HepG2 (cell line): ENCODE data around the gene RBM6. TPM values are rescaled to one million over a fixed set of nuclear protein-coding genes. Genes with fewer than 3 reads are reported as not detected.

Source experiments
- ATAC-seq: fragments of 200-7000 bp; cut with Tn5 transposase; 3 replicates; pipeline ENCODE4 v1.9.1; 2020; ENCODE audit warnings: mild to moderate bottlenecking, moderate library complexity
- BruUV-seq: library from RNA; stranded (reverse); fragments of 400-500 nt; replicated peaks from 2 replicates; lab custom pipeline; 2021; lab: Mats Ljungman, UMichigan
- CTCF ChIA-PET: fragments of 300-600 bp; formaldehyde crosslinking; extraction: SDS; loops from one replicate; lab custom pipeline; 2021; ENCODE audit warnings: low total read pairs, inconsistent platforms, low intra/inter-chr PET ratio; lab: Yijun Ruan, JAX
- POLR2A ChIA-PET: fragments of 350-600 bp; sonication (Branson Sonifier 250); formaldehyde crosslinking; loops from one replicate; lab custom pipeline; 2020; ENCODE audit warnings: antibody characterized with exemption, inconsistent platforms; lab: Yijun Ruan, JAX
- DNase-seq: peaks from one replicate; pipeline ENCODE4 v3.0.0-alpha.2; 2015; ENCODE audit warnings: low spot score
- FAIRE-seq: peaks from 3 replicates; lab custom pipeline; 2011; peaks lifted over from hg19 to GRCh38; lab: Jason Lieb, UNC
- H2AFZ ChIP-seq: one replicate; pipeline ENCODE4 v1.6.1; 2011; ENCODE audit warnings: low read length, inconsistent platforms
- H3K27ac ChIP-seq: fragments of 300-600 bp; 3 replicates; pipeline ENCODE4 v1.8.0; 2011; ENCODE audit warnings: mixed run types, mild to moderate bottlenecking, mixed read lengths, low read length, inconsistent platforms; ENCODE audit not compliant: insufficient read depth; ENCODE audit errors: extremely low read length
- H3K27me3 ChIP-seq, 2 experiments: fragments of 200-600 bp in 1 of 2; 2 replicates in 1 of 2; 3 replicates in 1 of 2; pipeline versions ENCODE4 v1.6.0 to v1.8.0; 2011; ENCODE audit warnings: low read length in 2 of 2, mild to moderate bottlenecking in 2 of 2, moderate library complexity in 2 of 2, inconsistent platforms in 1 of 2; ENCODE audit not compliant: insufficient read depth in 2 of 2, control insufficient read depth in 1 of 2
- H3K36me3 ChIP-seq, 2 experiments: fragments of 200-600 bp in 1 of 2; replicated peaks in 1 of 2; 2 replicates in 1 of 2; 3 replicates in 1 of 2; pipeline versions ENCODE4 v1.5.1 to v1.8.0; 2011; ENCODE audit warnings: low read length in 2 of 2, inconsistent platforms in 1 of 2; ENCODE audit not compliant: insufficient read depth in 2 of 2, control insufficient read depth in 1 of 2
- H3K4me1 ChIP-seq: 2 replicates; pipeline ENCODE4 v1.5.1; 2012; ENCODE audit warnings: low read length, inconsistent platforms; ENCODE audit not compliant: insufficient read depth
- H3K4me2 ChIP-seq: 2 replicates; pipeline ENCODE4 v1.6.0; 2011; ENCODE audit warnings: low read depth, low read length, inconsistent platforms
- H3K4me3 ChIP-seq, 3 experiments: fragments of 200-600 bp in 1 of 3; sonication (generic), shearing (Covaris generic) in 1 of 3; replicated peaks in 1 of 3; 2 replicates each; pipeline ENCODE4 v1.5.1; 2011 to 2016; ENCODE audit warnings: low read length in 3 of 3, inconsistent platforms in 2 of 3, low read depth in 2 of 3, mild to moderate bottlenecking in 2 of 3, control low read depth in 1 of 3, mixed read lengths in 1 of 3; ENCODE audit not compliant: insufficient read depth in 1 of 3
- H3K79me2 ChIP-seq: one replicate; pipeline ENCODE4 v1.6.1; 2011; ENCODE audit warnings: low read length, inconsistent platforms; ENCODE audit not compliant: insufficient read depth
- H3K9ac ChIP-seq: 2 replicates; pipeline ENCODE4 v1.6.0; 2011; ENCODE audit warnings: mild to moderate bottlenecking, low read depth, low read length, inconsistent platforms; ENCODE audit not compliant: insufficient read depth
- H3K9me3 ChIP-seq: 2 replicates; pipeline ENCODE4 v1.5.1; 2012; ENCODE audit warnings: mild to moderate bottlenecking, low read length
- H4K20me1 ChIP-seq: 2 replicates; pipeline ENCODE4 v1.6.0; 2011; ENCODE audit warnings: inconsistent platforms, mild to moderate bottlenecking, low read length, moderate library complexity; ENCODE audit not compliant: insufficient read depth
- HDAC2 ChIP-seq: sonication (generic); formaldehyde crosslinking; IDR thresholded peaks from 2 replicates; pipeline ENCODE4 v1.4.0; 2020; ENCODE audit warnings: missing genetic modification reagents
- MAFK ChIP-seq, 2 experiments: IDR thresholded peaks in 1 of 2; conservative IDR thresholded peaks in 1 of 2; 2 replicates each; pipeline ENCODE4 v1.6.1; 2011; ENCODE audit warnings: improper control_type of control experiment in 2 of 2, low read length in 2 of 2
- PCBP1 ChIP-seq: fragments of 200-400 bp; formaldehyde crosslinking; IDR thresholded peaks from 2 replicates; pipeline ENCODE4 v1.6.1; 2017; ENCODE audit warnings: mild to moderate bottlenecking, low read depth, low read length, borderline replicate concordance
- STAT6 ChIP-seq: sonication (generic); formaldehyde crosslinking; IDR thresholded peaks from 2 replicates; pipeline ENCODE4 v1.4.0; 2020; ENCODE audit warnings: missing genetic modification reagents, mild to moderate bottlenecking, borderline replicate concordance
- ZNF274 ChIP-seq: sonication (generic); formaldehyde crosslinking; IDR thresholded peaks from 2 replicates; pipeline ENCODE4 v1.5.1; 2020; ENCODE audit warnings: mild to moderate bottlenecking, missing genetic modification reagents
- ZNF317 ChIP-seq: sonication (generic); formaldehyde crosslinking; IDR thresholded peaks from 2 replicates; pipeline ENCODE4 v1.5.0; 2020; ENCODE audit warnings: mild to moderate bottlenecking, missing genetic modification reagents
- ZNF776 ChIP-seq: sonication (generic); formaldehyde crosslinking; IDR thresholded peaks from 2 replicates; pipeline ENCODE4 v1.4.0; 2020; ENCODE audit warnings: mild to moderate bottlenecking, missing genetic modification reagents
- WGBS: methylation state at CpG from one replicate; pipeline ENCODE4 v1.1.6; 2017; ENCODE audit warnings: low lambda C conversion rate; 5-methylcytosine and 5-hydroxymethylcytosine counted together
- in situ Hi-C: cut with HindIII; loops from 2 replicates; pipeline ENCODE4 v1.10.0; 2017; ENCODE audit warnings: low pct_unique_long_range_greater_than_20kb; ENCODE audit not compliant: extremely low pct_ligation_motif_present
- intact Hi-C: fragments of 100-400 bp; cut with micrococcal nuclease; formaldehyde crosslinking; loops from one replicate; pipeline ENCODE4 v1.10.0; 2022; ENCODE audit not compliant: unreplicated experiment
- polyA plus RNA-seq, 8 experiments: library from polyadenylated mRNA; depleted of rRNA in 3 of 8; stranded (reverse) in 7 of 8; unstranded in 1 of 8; fragments of >200 nt; fragmentation: Illumina TruSeq in 4 of 8; extraction: Trizol in 4 of 8; gene quantifications; 2 replicates each; pipeline versions ENCODE4 v1.2.1 to v1.2.3, GENCODE V29; 2011 to 2016; ENCODE audit warnings: low read depth in 4 of 8, missing spikeins in 1 of 8, mixed read lengths in 1 of 8; ENCODE audit not compliant: insufficient read depth in 1 of 8
- total RNA-seq, 5 experiments: library from RNA; depleted of rRNA; stranded (reverse); fragments of >200 nt; fragmentation: Illumina TruSeq; extraction: Trizol; gene quantifications; 2 replicates each; pipeline ENCODE4 v1.2.3, GENCODE V29; 2016; ENCODE audit warnings: low read depth in 1 of 5

RBM6 gene
- total and polyA plus RNA-seq, 2 of the 13 experiments (the other 11 are each of a cell fraction or from before 2014, with no cell fraction given) = 72.7 to 86.1 TPM

DNA sequence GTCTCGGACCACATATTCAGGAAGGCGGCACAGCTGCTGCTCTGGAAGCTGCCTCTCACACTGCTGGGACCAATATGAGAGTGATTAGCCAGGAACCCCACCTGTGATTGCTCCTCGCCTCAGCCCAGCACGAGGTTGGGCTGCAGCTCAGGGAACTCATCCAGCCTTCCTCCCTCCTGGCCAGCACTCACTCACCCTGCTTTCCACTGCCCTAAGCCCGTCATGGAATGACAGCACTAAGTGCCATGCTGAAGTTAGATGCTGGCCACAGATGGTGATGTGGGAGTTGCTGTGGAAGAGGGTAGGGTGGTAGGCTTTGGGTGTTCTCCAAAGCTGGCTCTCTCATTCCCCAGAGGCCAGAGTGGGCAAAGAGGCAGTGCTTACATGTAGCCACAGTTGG lies 43.6 kb upstream of the RBM6 start:
- no peak for ATAC-seq
- no peak overlapping the region for H3K27ac ChIP-seq
- no peaks in the 10 kb centered on the region for H4K20me1 ChIP-seq
- FAIRE-seq = no peak
- H3K36me3 ChIP-seq = no peaks in the 10 kb centered on the region
- peaks cover 1 to 3% of the 10 kb centered on the region in 2 experiments; a peak in 1 of 5 replicates for H3K27me3 ChIP-seq
- no peak for DNase-seq
- H2AFZ ChIP-seq = no peak overlapping the region
- BruUV-seq = no TSS peak
- in situ Hi-C loops = no loop called here
- no peaks in the 10 kb centered on the region for H3K9me3 ChIP-seq
- H3K4me3 ChIP-seq = no peak overlapping the region
- ChIA-PET CTCF (no interaction called here), POLR2A (no interaction called here)
- WGBS = 0% methylated on average over 3 of the region's 5 CpGs
- H3K4me2 ChIP-seq = no peak overlapping the region
- no peak overlapping the region for H3K9ac ChIP-seq
- no peak for TF ChIP-seq MAFK (conservative IDR thresholded peaks at IDR 0.05 in 1 of 2, IDR thresholded peaks at IDR 0.05 in 1 of 2; ENCODE audit: low read length in 2 of 2)
- no peak for TF ChIP-seq STAT6 (CRISPR knock-in tag)
- TF ChIP-seq ZNF776 (CRISPR knock-in tag) = no peak
- no peak for TF ChIP-seq HDAC2 (CRISPR knock-in tag)
- TF ChIP-seq ZNF317 = no peak
- TF ChIP-seq ZNF274 = no peak
- TF ChIP-seq PCBP1 = no peak
- TF ChIP-seq, all 625 proteins: peak for 0
- intact Hi-C loops = no loop called here
- no peaks in the 10 kb centered on the region for H3K79me2 ChIP-seq
- peaks cover 24% of the 10 kb centered on the region for H3K4me1 ChIP-seq
